Measurements from ENCODE around the gene TUSC7.

Gene TUSC7

GRCh38 chr3:116709479-116709878 lies at the start of gene TUSC7:
TUSC7 (plus strand) TSS chr3:116709779.
- no peak for DNase-seq

- DNase-seq, result no peak
Observed at GRCh38 chr3:116661196-116661595, 48.4 kb upstream of the TUSC7 start.

DNA sequence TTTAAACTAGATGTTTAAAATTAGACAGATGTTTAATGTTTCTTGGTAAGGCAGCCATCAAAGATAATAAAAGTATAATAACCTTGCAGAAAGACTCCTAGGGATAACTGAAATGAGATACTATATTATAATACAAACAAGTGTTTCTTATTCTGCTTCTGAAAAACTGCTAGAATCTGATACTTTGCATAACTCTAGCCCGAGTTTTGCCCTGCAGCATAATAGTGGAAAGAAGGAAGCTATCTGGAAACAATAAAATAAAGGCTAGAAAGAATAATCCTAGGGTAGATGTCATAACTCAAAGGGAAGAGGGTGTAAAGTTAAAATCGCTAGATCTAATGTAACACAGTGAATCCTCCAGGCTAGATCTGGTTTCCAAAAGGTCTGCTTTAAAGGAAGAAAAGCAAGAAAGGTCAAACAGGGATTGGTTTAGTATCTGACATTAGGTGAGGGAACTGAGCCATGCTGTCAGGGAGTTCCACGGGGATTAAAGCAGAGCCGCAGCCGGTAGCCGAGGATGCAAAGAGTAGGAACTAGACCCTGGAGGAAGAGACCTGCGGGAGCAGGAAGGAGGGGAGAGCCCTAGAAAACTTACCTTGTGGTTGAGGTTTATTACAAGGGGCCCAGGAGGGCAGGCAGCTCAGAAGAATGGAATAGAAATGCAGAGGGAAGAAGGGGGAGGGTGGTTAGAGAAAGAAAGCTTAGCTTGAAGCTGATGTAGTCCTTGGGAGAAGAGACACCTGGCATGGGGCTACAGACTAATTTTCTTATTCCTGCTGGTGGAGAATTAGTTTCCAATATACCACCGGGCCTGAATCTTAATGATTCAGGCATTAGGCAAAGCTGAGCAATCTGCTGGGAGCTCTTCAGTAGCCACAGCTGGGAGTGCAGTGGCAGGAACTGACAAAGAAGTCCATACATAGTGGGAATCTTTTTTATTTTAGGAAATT lies 46.1 kb upstream of the TUSC7 start:
- DNase-seq, result no peak

DNA sequence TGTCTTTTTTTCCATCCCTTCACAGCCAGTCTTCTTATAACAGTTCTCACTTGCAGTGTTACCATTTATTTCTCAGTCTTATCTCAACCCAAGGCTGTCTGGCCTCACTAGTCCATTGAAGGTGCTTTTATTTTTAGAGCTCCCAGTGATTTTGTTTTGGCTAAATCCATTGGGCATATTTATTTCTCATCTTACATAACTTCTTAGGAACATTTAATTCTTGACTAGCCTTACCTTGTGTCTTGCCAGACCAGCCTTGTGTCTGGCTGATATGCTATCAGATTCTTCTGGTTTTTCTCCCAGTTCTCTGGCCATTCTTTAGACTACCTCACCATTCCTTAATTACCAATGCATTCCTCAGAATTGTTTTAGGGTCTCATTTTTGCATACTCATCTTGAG lies 42.3 kb upstream of the TUSC7 start:
- DNase-seq, result no peak

- no peak for DNase-seq
Observed at GRCh38 chr3:116667791-116668190, 41.8 kb upstream of the TUSC7 start.

GRCh38 chr3:116669576-116669975 lies 40.0 kb upstream of the TUSC7 start:
- DNase-seq, result no peak

DNA sequence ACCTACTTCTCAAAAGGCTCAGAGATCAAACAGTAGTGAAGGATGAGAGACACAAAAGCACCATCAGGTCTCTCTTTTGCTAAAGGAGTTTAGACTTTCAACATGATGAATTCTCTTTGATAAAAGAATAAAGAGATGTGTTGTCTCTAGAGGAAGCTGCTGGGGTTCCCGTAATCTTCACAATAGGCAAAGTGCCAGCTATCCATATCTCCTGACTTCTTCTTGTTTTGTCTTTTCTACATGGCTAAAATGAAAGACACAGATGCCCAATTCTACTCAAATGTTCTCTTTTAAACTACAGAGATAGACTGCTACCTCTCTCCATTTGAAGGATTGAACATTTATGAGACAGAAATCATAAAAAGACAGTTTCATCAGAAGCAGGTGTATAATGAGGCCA lies 38.4 kb upstream of the TUSC7 start:
- no peak for DNase-seq

GRCh38 chr3:116678853-116679252 lies 30.7 kb upstream of the TUSC7 start:
- no peak for DNase-seq

GRCh38 chr3:116691041-116691440 lies 18.5 kb upstream of the TUSC7 start:
- DNase-seq, result no peak

GRCh38 chr3:116701070-116701469 lies 8.5 kb upstream of the TUSC7 start:
- no peak for DNase-seq

DNA sequence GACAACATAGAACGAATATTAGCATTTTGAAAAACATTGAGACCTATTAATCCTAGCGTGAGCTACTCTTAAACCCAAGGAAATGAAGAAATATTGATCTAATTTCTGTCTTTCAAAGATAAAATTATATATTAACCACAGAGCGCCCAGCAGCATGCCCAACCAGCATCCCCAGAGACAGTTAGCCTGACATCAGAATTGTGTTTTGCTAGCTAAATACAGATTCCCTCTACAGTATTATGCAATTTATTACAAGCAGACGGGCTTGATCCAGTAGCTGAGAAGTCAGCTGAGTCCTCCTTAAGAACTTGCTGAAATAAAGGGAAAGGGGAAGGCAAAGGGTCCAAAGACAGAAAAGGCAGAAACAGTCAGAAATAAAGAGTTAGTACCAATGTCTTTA lies 7.2 kb upstream of the TUSC7 start:
- no peak for DNase-seq

DNA sequence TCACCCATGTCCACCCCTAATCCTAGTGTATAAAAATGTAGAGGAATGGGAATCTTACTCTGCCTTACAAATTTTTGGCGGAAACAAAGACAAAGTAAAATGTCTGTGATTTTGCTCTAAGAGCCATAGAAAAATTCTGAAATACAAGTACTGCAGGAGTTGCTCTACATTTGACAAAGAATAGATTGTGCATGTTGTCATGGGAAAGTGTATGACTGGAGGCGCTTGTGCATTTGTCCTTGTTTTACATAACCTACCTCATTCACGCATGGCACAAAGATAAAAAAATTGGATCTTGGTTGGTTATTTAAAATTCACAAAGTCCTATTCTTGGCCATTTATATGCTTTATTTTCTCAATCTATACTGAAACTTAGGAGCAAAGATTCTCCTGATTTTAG lies 2.0 kb upstream of the TUSC7 start:
- no peak for DNase-seq

DNA sequence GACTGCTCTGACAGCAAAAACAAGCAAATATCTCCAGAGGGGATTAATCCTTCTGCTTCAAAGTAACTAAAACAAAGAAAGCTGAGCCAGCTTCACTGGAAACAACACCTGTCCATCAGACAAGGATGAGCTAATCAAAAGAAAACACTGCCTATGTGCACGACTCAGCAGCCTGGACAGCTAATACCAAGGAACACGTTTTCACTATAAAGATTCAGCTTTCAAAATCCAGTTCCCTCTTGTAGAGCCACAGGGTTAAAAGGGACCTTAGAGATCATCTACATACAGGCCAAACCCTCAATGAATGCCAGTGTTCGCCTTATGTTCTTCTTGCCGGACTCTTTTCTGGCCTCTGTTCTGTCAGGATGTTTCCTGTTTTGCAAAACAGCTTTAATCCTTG lies 6.9 kb downstream of the TUSC7 start:
- DNase-seq, result no peak

GRCh38 chr3:116717566-116717965 lies 8.0 kb downstream of the TUSC7 start:
- no peak for DNase-seq

DNA sequence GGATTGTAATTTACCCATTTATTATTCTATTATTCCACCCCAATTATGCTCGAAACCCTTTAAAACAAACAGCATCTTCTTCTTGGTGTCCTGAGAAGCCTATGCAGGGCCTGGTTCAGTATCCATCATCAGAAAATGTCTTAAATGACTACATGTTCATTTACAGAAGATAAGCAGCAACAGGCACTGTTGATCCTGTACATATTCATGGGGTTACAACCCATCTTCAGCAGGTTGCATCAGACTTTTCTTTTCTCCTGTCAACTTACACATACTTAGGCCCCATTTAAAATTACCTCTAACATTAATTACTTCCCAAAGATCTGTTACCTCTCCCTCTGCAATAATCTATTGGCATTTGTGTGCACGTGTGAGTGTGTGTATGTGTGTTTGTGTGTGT lies 18.9 kb downstream of the TUSC7 start:
- no peak for DNase-seq

DNA sequence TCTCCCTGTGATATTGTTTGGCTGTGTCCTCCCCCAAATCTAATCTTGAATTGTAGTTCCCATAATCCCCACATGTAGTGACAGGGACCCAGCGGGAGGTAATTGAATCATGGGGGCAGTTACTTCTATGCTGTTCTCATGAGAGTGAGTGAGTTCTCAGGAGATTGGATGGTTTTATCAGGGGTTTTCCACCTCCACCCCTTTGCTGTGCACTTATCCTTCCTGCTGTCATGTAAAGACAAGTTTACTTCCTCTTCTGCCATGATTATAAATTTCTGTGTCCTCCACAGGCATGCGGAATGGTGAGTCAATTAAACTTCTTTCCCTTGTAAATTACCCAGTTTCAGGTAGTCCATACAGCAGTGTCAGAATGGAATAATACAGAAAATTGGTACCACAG lies 24.7 kb downstream of the TUSC7 start:
- DNase-seq, result no peak

DNA sequence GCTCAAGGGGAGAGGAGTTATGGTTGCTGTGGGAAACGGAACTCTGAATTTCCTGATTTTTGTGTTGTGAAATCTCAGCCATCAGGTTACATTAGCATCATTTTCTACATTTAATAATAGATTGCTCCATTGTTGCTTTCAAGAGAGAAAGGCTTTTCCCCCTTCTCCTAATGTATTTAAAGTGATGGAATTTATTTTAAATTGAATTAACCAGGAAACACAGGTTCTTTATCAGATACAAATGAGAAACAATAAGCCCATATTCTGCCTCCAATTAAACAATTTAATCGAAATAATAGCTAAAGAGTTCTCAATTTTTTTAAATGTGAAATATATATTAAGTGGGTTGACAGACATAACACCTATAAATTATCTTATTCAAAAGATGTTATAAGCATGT lies 30.1 kb downstream of the TUSC7 start:
- no peak for DNase-seq

DNA sequence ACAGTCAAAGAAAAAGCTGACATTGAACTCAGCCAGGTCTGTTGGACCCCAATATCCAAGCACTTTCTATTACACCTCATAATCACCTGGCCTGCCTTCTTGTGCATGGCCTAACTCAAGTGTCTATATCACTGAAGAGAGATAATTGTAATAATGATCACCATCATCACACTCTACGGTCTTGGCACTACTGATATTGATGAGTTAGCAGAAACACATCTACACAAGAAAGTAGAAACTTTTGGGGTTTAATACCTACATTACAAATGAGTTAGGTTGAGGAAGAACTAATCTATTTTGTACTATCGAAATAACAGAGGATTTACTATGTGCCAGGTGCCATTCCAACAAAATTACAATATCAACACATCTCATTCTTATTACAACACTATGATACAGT lies 30.7 kb downstream of the TUSC7 start:
- DNase-seq, result no peak

DNA sequence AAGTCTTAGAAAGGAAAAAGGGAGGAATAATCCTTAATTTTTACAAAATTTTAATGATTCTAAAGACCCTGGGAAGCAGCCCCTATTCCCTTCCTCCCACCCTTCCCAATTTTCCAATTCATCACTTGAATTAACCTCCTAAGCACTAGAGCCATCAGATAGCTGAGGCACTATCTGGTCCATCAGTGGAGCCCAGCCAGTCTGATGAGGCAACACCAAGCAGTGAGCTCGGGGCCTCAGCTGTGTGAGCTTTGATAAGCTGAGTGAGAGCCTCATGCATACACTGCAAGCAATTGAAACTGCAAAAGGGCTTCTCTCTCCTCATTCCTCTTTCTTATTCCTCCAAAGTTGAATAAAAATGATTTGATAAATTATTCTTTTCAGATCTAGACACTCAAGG lies 31.9 kb downstream of the TUSC7 start:
- DNase-seq, result no peak

GRCh38 chr3:116743062-116743461 lies 33.5 kb downstream of the TUSC7 start:
- no peak for DNase-seq

DNA sequence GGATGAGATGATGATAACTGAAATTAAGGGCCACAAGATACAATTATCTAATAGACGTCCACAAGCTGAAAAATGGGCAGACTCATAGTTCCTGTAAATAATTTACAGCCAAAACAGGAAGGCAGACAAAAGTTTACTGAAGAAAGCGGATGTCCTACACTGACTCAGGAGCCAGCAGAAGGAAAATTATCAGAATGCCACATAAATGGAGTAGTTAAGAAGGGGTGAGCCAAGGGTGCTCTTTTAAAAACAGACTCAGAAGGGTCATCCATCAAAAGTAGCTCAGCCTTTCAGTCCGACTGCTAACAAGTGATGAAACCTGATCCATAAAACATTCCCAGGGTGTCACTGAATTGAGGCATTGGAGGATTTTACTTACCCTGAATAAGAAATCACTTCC lies 39.8 kb downstream of the TUSC7 start:
- no peak for DNase-seq

GRCh38 chr3:116757315-116757714 lies 47.7 kb downstream of the TUSC7 start:
- no peak for DNase-seq

GRCh38 chr3:116759316-116759715 lies 49.7 kb downstream of the TUSC7 start:
- DNase-seq, result no peak
